HEK293T (cell line): ENCODE results near the gene TWIST2.

Source experiments
- CTCF ChIA-PET: fragments of 350-600 bp; formaldehyde crosslinking; extraction: SDS; loops from one replicate; lab custom pipeline; 2021; ENCODE audit warnings: antibody characterized with exemption, inconsistent platforms; lab: Yijun Ruan, JAX
- POLR2A ChIA-PET: fragments of 350-600 bp; formaldehyde crosslinking; extraction: SDS; loops from one replicate; lab custom pipeline; 2020; ENCODE audit warnings: antibody characterized with exemption, inconsistent platforms; lab: Yijun Ruan, JAX
- DNase-seq: peaks from one replicate; pipeline ENCODE4 v3.0.0; 2012; ENCODE audit warnings: mixed read lengths; ENCODE audit errors: extremely low spot score
- ARNT ChIP-seq: fragments of 450-650 bp; IDR thresholded peaks from 2 replicates; pipeline ENCODE4 v1.6.1; 2017; ENCODE audit warnings: mild to moderate bottlenecking
- BHLHE40 ChIP-seq: fragments of 450-650 bp; IDR thresholded peaks from 2 replicates; pipeline ENCODE4 v1.6.1; 2016; ENCODE audit warnings: mild to moderate bottlenecking, moderate library complexity, borderline replicate concordance
- CTBP1 ChIP-seq: fragments of 450-650 bp; IDR thresholded peaks from 2 replicates; pipeline ENCODE4 v1.6.1; 2016; ENCODE audit warnings: borderline replicate concordance
- ELF4 ChIP-seq: fragments of 450-650 bp; IDR thresholded peaks from 2 replicates; pipeline ENCODE4 v1.6.1; 2017; ENCODE audit warnings: antibody characterized with exemption
- FOXA1 ChIP-seq: fragments of 450-650 bp; IDR thresholded peaks from 2 replicates; pipeline ENCODE4 v1.6.1; 2016; ENCODE audit warnings: mild to moderate bottlenecking
- FOXK2 ChIP-seq: fragments of 450-650 bp; IDR thresholded peaks from 2 replicates; pipeline ENCODE4 v1.6.1; 2016; ENCODE audit warnings: mild to moderate bottlenecking
- FOXM1 ChIP-seq: fragments of 450-650 bp; IDR thresholded peaks from 2 replicates; pipeline ENCODE4 v1.6.1; 2017; ENCODE audit warnings: mild to moderate bottlenecking, borderline replicate concordance
- HDGF ChIP-seq: fragments of 450-650 bp; IDR thresholded peaks from 2 replicates; pipeline ENCODE4 v1.6.1; 2017; ENCODE audit warnings: antibody characterized with exemption, borderline replicate concordance
- L3MBTL2 ChIP-seq: fragments of 450-650 bp; conservative IDR thresholded peaks from 2 replicates; pipeline ENCODE4 v1.6.1; 2016; ENCODE audit warnings: mild to moderate bottlenecking
- LEF1 ChIP-seq: fragments of 450-650 bp; IDR thresholded peaks from 2 replicates; pipeline ENCODE4 v1.6.1; 2017; ENCODE audit warnings: mild to moderate bottlenecking, borderline replicate concordance
- NFRKB ChIP-seq: fragments of 450-650 bp; IDR thresholded peaks from 2 replicates; pipeline ENCODE4 v1.6.1; 2016; ENCODE audit warnings: mild to moderate bottlenecking, moderate library complexity
- PKNOX1 ChIP-seq: fragments of 450-650 bp; IDR thresholded peaks from 2 replicates; pipeline ENCODE4 v1.6.1; 2016
- SP1 ChIP-seq: fragments of 450-650 bp; IDR thresholded peaks from 2 replicates; pipeline ENCODE4 v1.6.1; 2017
- SUZ12 ChIP-seq: fragments of 450-650 bp; IDR thresholded peaks from 2 replicates; pipeline ENCODE4 v1.6.1; 2016; ENCODE audit warnings: mild to moderate bottlenecking
- TARDBP ChIP-seq: fragments of 450-650 bp; IDR thresholded peaks from 2 replicates; pipeline ENCODE4 v1.6.1; 2016
- ZNF384 ChIP-seq: fragments of 450-650 bp; IDR thresholded peaks from 2 replicates; pipeline ENCODE4 v1.6.1; 2016

Gene TWIST2

GRCh38 chr2:238883421-238883901 is 35.6 kb downstream of the TWIST2 start:
- no peak for DNase-seq
- POLR2A ChIA-PET = no interaction called here

GRCh38 chr2:238884122-238884811 is 36.4 kb downstream of the TWIST2 start:
- ChIA-PET POLR2A (no interaction called here), CTCF (no interaction called here)
- TF ChIP-seq L3MBTL2 = no peak
- no peak for TF ChIP-seq ARNT
- DNase-seq = no peak

More at GRCh38 chr2:238883421-238883901, 35.6 kb downstream of the TWIST2 start:
- TF ChIP-seq ZNF384 = no peak
- TF ChIP-seq FOXA1 = no peak
- no peak for TF ChIP-seq LEF1
- no peak for TF ChIP-seq TARDBP
- no peak for TF ChIP-seq PKNOX1
- TF ChIP-seq FOXK2 = no peak
- TF ChIP-seq HDGF = no peak
- TF ChIP-seq ARNT = no peak
- TF ChIP-seq BHLHE40 = no peak
- TF ChIP-seq SUZ12 = no peak
- no peak for TF ChIP-seq SP1
- no peak for TF ChIP-seq NFRKB
- TF ChIP-seq ELF4 = no peak
- no peak for TF ChIP-seq L3MBTL2
- no peak for TF ChIP-seq FOXM1
- CTCF ChIA-PET = no interaction called here

- CTCF ChIA-PET = interaction anchor here (0.6 kb wide), 1 partner anchor 527 kb away, joined by 3 read pairs; no protein-coding TSS in a partner anchor
- POLR2A ChIA-PET = no interaction called here
- TF ChIP-seq BHLHE40 = no peak
- TF ChIP-seq FOXM1 = no peak
- TF ChIP-seq FOXK2 = no peak
- no peak for TF ChIP-seq PKNOX1
- TF ChIP-seq SP1 = no peak
- no peak for TF ChIP-seq NFRKB
- TF ChIP-seq LEF1 = no peak
- TF ChIP-seq CTBP1 = no peak
- TF ChIP-seq ARNT = no peak
- TF ChIP-seq FOXA1 = no peak
- TF ChIP-seq ELF4 = no peak
- TF ChIP-seq TARDBP = no peak
- TF ChIP-seq SUZ12 = no peak
- TF ChIP-seq L3MBTL2 = no peak
- TF ChIP-seq HDGF = no peak
- no peak for TF ChIP-seq ZNF384
- DNase-seq = no peak
Measured at GRCh38 chr2:238884812-238885408, 37.0 kb downstream of the TWIST2 start.

GRCh38 chr2:238886453-238887094 is 38.7 kb downstream of the TWIST2 start:
- POLR2A ChIA-PET = no interaction called here
- no peak for DNase-seq
- CTCF ChIA-PET = no interaction called here
- TF ChIP-seq L3MBTL2 (no peak), FOXM1 (no peak), ZNF384 (no peak), NFRKB (no peak), PKNOX1 (no peak), SP1 (no peak), TARDBP (no peak), CTBP1 (no peak), SUZ12 (no peak), LEF1 (no peak), ARNT (no peak), FOXA1 (no peak), FOXK2 (no peak)

GRCh38 chr2:238887616-238888015 is 39.7 kb downstream of the TWIST2 start:
- TF ChIP-seq BHLHE40 (no peak), ZNF384 (no peak), CTBP1 (no peak), FOXK2 (no peak), ELF4 (no peak), NFRKB (no peak), SUZ12 (no peak), FOXA1 (no peak), FOXM1 (no peak), HDGF (no peak), SP1 (no peak), L3MBTL2 (no peak), ARNT (no peak), PKNOX1 (no peak)
- DNase-seq = no peak
- CTCF ChIA-PET = no interaction called here
- POLR2A ChIA-PET = no interaction called here
